Measurements from ENCODE around the gene TIGIT.

TIGIT gene

GRCh38 chr3:114310695-114311094, 16.9 kb downstream of the TIGIT start:
- DNase-seq (ENCODE audit: low read depth in 2 of 2) = no peak

GRCh38 chr3:114313426-114313825, 19.6 kb downstream of the TIGIT start:
- DNase-seq (ENCODE audit: low read depth in 2 of 2) = no peak

GRCh38 chr3:114314282-114314681, 20.5 kb downstream of the TIGIT start:
- DNase-seq (ENCODE audit: low read depth in 2 of 2) = no peak

GRCh38 chr3:114318295-114318694, 24.5 kb downstream of the TIGIT start:
- no peak for DNase-seq (ENCODE audit: low read depth in 2 of 2)

GRCh38 chr3:114319453-114319852, 25.6 kb downstream of the TIGIT start:
- no peak for DNase-seq (ENCODE audit: low read depth in 2 of 2)

- DNase-seq (ENCODE audit: low read depth in 2 of 2) = no peak
Observed at GRCh38 chr3:114320246-114320645, 26.4 kb downstream of the TIGIT start.

- DNase-seq (ENCODE audit: low read depth in 2 of 2) = no peak
Observed at GRCh38 chr3:114323546-114324254, 29.9 kb downstream of the TIGIT start.

- no peak for DNase-seq (ENCODE audit: low read depth in 2 of 2)
Observed at GRCh38 chr3:114327665-114328064, 33.8 kb downstream of the TIGIT start.

GRCh38 chr3:114328345-114328744, 34.5 kb downstream of the TIGIT start:
- no peak for DNase-seq (ENCODE audit: low read depth in 2 of 2)

- DNase-seq (ENCODE audit: low read depth in 2 of 2) = no peak
Observed at GRCh38 chr3:114329823-114330222, 36.0 kb downstream of the TIGIT start.

GRCh38 chr3:114331007-114331406, 37.2 kb downstream of the TIGIT start:
- no peak for DNase-seq (ENCODE audit: low read depth in 2 of 2)

- no peak for DNase-seq (ENCODE audit: low read depth in 2 of 2)
Observed at GRCh38 chr3:114331710-114332109, 37.9 kb downstream of the TIGIT start.

GRCh38 chr3:114332342-114333179, 38.7 kb downstream of the TIGIT start:
- no peak for DNase-seq (ENCODE audit: low read depth in 2 of 2)

- no peak for DNase-seq (ENCODE audit: low read depth in 2 of 2)
Observed at GRCh38 chr3:114333180-114333922, 39.5 kb downstream of the TIGIT start.

- no peak for DNase-seq (ENCODE audit: low read depth in 2 of 2)
Observed at GRCh38 chr3:114333923-114334240, 40.1 kb downstream of the TIGIT start.

GRCh38 chr3:114336122-114336697, 42.4 kb downstream of the TIGIT start:
- DNase-seq (ENCODE audit: low read depth in 2 of 2) = no peak

GRCh38 chr3:114336857-114337256, 43.0 kb downstream of the TIGIT start:
- no peak for DNase-seq (ENCODE audit: low read depth in 2 of 2)

GRCh38 chr3:114338651-114339357, 45.0 kb downstream of the TIGIT start:
- DNase-seq (ENCODE audit: low read depth in 2 of 2) = no peak

- no peak for DNase-seq (ENCODE audit: low read depth in 2 of 2)
Observed at GRCh38 chr3:114344492-114344891, 50.7 kb downstream of the TIGIT start.

GRCh38 chr3:114350271-114350670, 56.4 kb downstream of the TIGIT start:
- no peak for DNase-seq (ENCODE audit: low read depth in 2 of 2)

GRCh38 chr3:114350690-114351089, 56.9 kb downstream of the TIGIT start:
- no peak for DNase-seq (ENCODE audit: low read depth in 2 of 2)

All from activated CD4-positive, alpha-beta T cell treated with anti-CD3 and anti-CD28 coated beads for 24 hours (primary cell).